MM.1S (cell line): ENCODE data around the gene PLA2R1.

Experiments used
- DNase-seq: peaks from one replicate; pipeline ENCODE4 v3.0.0-alpha.2; 2015
- H2AFZ ChIP-seq: fragments of 300-600 bp; sonication (generic); 2 replicates; pipeline ENCODE4 v1.6.0; 2016; ENCODE audit warnings: antibody characterized with exemption, low read length
- H3F3A ChIP-seq: fragments of 300-600 bp; sonication (generic); 2 replicates; pipeline ENCODE4 v1.6.1; 2016; ENCODE audit warnings: mild to moderate bottlenecking, antibody characterized with exemption, low read length, moderate library complexity, mixed read lengths; ENCODE audit not compliant: insufficient read depth
- H3K27ac ChIP-seq: fragments of 300-600 bp; sonication (generic); 2 replicates; pipeline ENCODE4 v1.5.1; 2016; ENCODE audit warnings: mild to moderate bottlenecking, low read length
- H3K27me3 ChIP-seq: fragments of 300-600 bp; sonication (generic); replicated peaks from 2 replicates; pipeline ENCODE4 v1.6.0; 2016; ENCODE audit warnings: low read length; ENCODE audit not compliant: insufficient read depth
- H3K36me3 ChIP-seq: fragments of 300-600 bp; sonication (generic); replicated peaks from 2 replicates; pipeline ENCODE4 v1.6.1; 2016; ENCODE audit warnings: mild to moderate bottlenecking, low read length, mixed read lengths; ENCODE audit not compliant: insufficient read depth
- H3K4me1 ChIP-seq: fragments of 300-600 bp; sonication (generic); 2 replicates; pipeline ENCODE4 v1.6.1; 2016; ENCODE audit warnings: low read length, mixed read lengths
- H3K4me2 ChIP-seq: fragments of 300-600 bp; sonication (generic); 2 replicates; pipeline ENCODE4 v1.6.0; 2016; ENCODE audit warnings: low read depth, low read length
- H3K4me3 ChIP-seq: fragments of 300-600 bp; sonication (generic); 2 replicates; pipeline ENCODE4 v1.5.1; 2016; ENCODE audit warnings: low read length, mixed read lengths
- H3K79me2 ChIP-seq: fragments of 300-600 bp; sonication (generic); 2 replicates; pipeline ENCODE4 v1.6.1; 2016; ENCODE audit warnings: mixed run types, low read length, mixed read lengths
- H3K9ac ChIP-seq: fragments of 300-600 bp; sonication (generic); 2 replicates; pipeline ENCODE4 v1.6.1; 2016; ENCODE audit warnings: low read length, mixed read lengths
- H3K9me2 ChIP-seq: fragments of 300-600 bp; sonication (generic); replicated peaks from 2 replicates; pipeline ENCODE4 v1.6.1; 2016; ENCODE audit warnings: mild to moderate bottlenecking, low read length, mixed read lengths; ENCODE audit not compliant: insufficient read depth
- H3K9me3 ChIP-seq: fragments of 300-600 bp; sonication (generic); replicated peaks from 2 replicates; pipeline ENCODE4 v1.6.1; 2016; ENCODE audit warnings: mild to moderate bottlenecking, low read length, mixed read lengths; ENCODE audit not compliant: insufficient read depth
- H4K20me1 ChIP-seq: fragments of 300-600 bp; sonication (generic); 2 replicates; pipeline ENCODE4 v1.6.1; 2016; ENCODE audit warnings: mild to moderate bottlenecking, low read length, moderate library complexity, mixed read lengths; ENCODE audit not compliant: insufficient read depth
- CTCF ChIP-seq: fragments of 300-600 bp; sonication (generic); IDR thresholded peaks from 2 replicates; pipeline ENCODE4 v1.5.1; 2016; ENCODE audit warnings: antibody characterized with exemption, low read length, mixed read lengths
- EZH2 ChIP-seq: fragments of 300-600 bp; sonication (generic); optimal IDR thresholded peaks from 2 replicates; pipeline ENCODE3; 2017; ENCODE audit warnings: low read depth, mild to moderate bottlenecking, antibody characterized with exemption, low read length, mixed read lengths
- EZH2phosphoT487 ChIP-seq: fragments of 300-600 bp; sonication (generic); IDR thresholded peaks from 2 replicates; pipeline ENCODE4 v1.6.1; 2018; ENCODE audit warnings: antibody characterized with exemption, low read length

The PLA2R1 gene

GRCh38 chr2:159907909-159908308 lies 154.5 kb downstream of the PLA2R1 start:
- Histone ChIP-seq H3K9me2 (no peaks in the 10 kb centered on the region), H3K27ac (no peak overlapping the region), H3K36me3 (no peaks in the 10 kb centered on the region), H2AFZ (no peak overlapping the region), H3F3A (peaks cover 10% of the 10 kb centered on the region), H3K79me2 (peaks cover 16% of the 10 kb centered on the region), H3K4me2 (no peak overlapping the region), H3K4me3 (no peak overlapping the region), H3K4me1 (peaks cover 4% of the 10 kb centered on the region; the same call in 1 of the 2 replicates), H3K27me3 (no peaks in the 10 kb centered on the region), H3K9ac (no peak overlapping the region), H3K9me3 (no peaks in the 10 kb centered on the region), H4K20me1 (no peaks in the 10 kb centered on the region)
- no peak for TF ChIP-seq EZH2phosphoT487
- TF ChIP-seq EZH2: no peak
- no peak for DNase-seq

GRCh38 chr2:159905926-159906714 lies 156.3 kb downstream of the PLA2R1 start:
- no peak overlapping the region for H3K27ac ChIP-seq
- no peak overlapping the region; the same call in 1 of the 2 replicates for H3K4me2 ChIP-seq
- H2AFZ ChIP-seq: no peak overlapping the region
- no peaks in the 10 kb centered on the region for H3K27me3 ChIP-seq
- H3K4me1 ChIP-seq: peaks cover 7% of the 10 kb centered on the region; the same call in 1 of the 2 replicates
- DNase-seq: no peak
- H3K4me3 ChIP-seq: no peak overlapping the region
- H3K9me3 ChIP-seq: no peaks in the 10 kb centered on the region
- no peaks in the 10 kb centered on the region for H3K9me2 ChIP-seq
- H4K20me1 ChIP-seq: no peaks in the 10 kb centered on the region
- no peaks in the 10 kb centered on the region for H3K36me3 ChIP-seq
- H3K79me2 ChIP-seq: peaks cover 31% of the 10 kb centered on the region
- no peak overlapping the region for H3K9ac ChIP-seq
- peaks cover 10% of the 10 kb centered on the region for H3F3A ChIP-seq
- TF ChIP-seq CTCF (no peak), EZH2phosphoT487 (no peak), EZH2 (no peak)

- peak; percentile 67 for DNase-seq
- H3F3A ChIP-seq: peaks cover 10% of the 10 kb centered on the region
- no peaks in the 10 kb centered on the region for H3K36me3 ChIP-seq
- H3K27me3 ChIP-seq: no peaks in the 10 kb centered on the region
- no peaks in the 10 kb centered on the region for H3K9me2 ChIP-seq
- peaks cover 14% of the 10 kb centered on the region for H3K4me1 ChIP-seq
- H3K9me3 ChIP-seq: no peaks in the 10 kb centered on the region
- peaks cover 37% of the 10 kb centered on the region for H3K79me2 ChIP-seq
- H4K20me1 ChIP-seq: no peaks in the 10 kb centered on the region
- H2AFZ ChIP-seq: peak overlapping the region; percentile 81
- peak overlapping the region; percentile 89 for H3K4me3 ChIP-seq
- H3K9ac ChIP-seq: peak overlapping the region; percentile 86
- H3K4me2 ChIP-seq: peak overlapping the region; percentile 88
- H3K27ac ChIP-seq: peak overlapping the region; percentile 70; the same call in 1 of the 2 replicates
- no peak for TF ChIP-seq EZH2phosphoT487
- TF ChIP-seq EZH2: no peak
- no peak for TF ChIP-seq CTCF
Measured at GRCh38 chr2:159904959-159905305, 157.5 kb downstream of the PLA2R1 start.
